Adipocyte (in vitro differentiated cells): ENCODE data around the gene DNTT.
"Not testable (repeated sequence)": the region's sequence is repeated elsewhere in the genome, so short reads cannot be mapped to it uniquely, and the experiment has no call there.

Experiments
- DNase-seq: peaks from one replicate; pipeline ENCODE4 v3.0.0-alpha.2; 2015; ENCODE audit warnings: low read depth
- H3K27me3 ChIP-seq: replicated peaks from 2 replicates; pipeline ENCODE4 v1.7.0; 2013; ENCODE audit warnings: mild to moderate bottlenecking, low read length, moderate library complexity; ENCODE audit not compliant: control insufficient read depth, insufficient read depth
- H3K36me3 ChIP-seq: 2 replicates; pipeline ENCODE4 v1.7.0; 2013; ENCODE audit warnings: low read length, mild to moderate bottlenecking, moderate library complexity; ENCODE audit not compliant: control insufficient read depth, insufficient read depth, severe bottlenecking
- H3K4me1 ChIP-seq: 2 replicates; pipeline ENCODE4 v1.7.0; 2013; ENCODE audit warnings: mild to moderate bottlenecking, low read length, moderate library complexity; ENCODE audit not compliant: control insufficient read depth, insufficient read depth
- H3K4me3 ChIP-seq: 2 replicates; pipeline ENCODE4 v1.7.0; 2013; ENCODE audit warnings: mild to moderate bottlenecking, low read length, moderate library complexity
- H3K9ac ChIP-seq: 2 replicates; pipeline ENCODE4 v1.7.0; 2013; ENCODE audit warnings: mild to moderate bottlenecking, low read length, moderate library complexity
- H3K9me3 ChIP-seq: 2 replicates; pipeline ENCODE4 v1.7.0; 2013; ENCODE audit warnings: mild to moderate bottlenecking, low read length, moderate library complexity; ENCODE audit not compliant: control insufficient read depth

The DNTT gene

DNA sequence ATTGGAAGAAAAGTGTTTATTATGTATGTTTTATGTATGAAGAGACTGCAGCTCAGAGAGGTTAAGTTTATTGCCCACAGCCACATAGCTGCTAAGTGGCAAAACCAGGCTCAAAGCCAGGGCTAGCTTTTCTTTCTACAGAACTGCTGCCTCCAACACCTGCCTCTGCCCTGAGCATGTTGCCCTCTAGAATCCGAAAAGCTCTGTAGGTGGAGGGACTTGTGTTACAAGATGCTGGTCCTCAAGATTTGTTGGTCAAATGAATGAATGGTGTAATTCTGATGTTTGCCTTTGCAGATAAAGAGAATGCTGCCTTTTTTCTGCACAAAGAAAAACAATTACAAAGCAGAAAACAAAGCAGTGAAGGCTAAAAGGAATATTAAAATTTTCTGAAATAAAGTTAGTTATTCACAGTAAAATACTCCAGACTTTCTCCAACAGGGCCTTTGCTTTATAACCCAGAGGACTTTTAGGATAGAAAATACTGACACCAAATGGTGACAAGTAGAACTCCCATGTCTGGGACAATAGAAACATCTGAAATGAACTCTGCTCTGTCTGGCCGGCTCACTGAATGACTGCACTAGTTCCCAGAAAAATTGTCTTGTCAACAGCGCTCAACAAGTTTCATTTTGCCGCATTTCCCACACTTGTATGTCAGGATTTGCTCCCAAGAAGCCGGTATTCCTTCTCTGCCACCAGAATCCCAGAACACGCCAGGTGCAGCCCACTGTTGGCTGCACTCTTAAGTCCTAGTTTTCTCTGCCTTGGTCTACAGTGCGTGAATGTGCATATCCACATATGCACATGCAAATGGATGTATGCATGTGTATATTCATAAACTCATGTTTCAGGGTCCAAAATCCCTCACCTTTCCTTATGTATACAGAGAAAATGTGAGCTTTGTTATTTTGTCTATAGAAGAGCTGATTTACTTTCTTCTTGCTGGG, 11.0 kb upstream of the DNTT start:
- Histone ChIP-seq H3K4me3 (peak overlapping the region; percentile 49), H3K9ac (peak overlapping the region; percentile 32)
- peak; percentile 74 for DNase-seq

DNA sequence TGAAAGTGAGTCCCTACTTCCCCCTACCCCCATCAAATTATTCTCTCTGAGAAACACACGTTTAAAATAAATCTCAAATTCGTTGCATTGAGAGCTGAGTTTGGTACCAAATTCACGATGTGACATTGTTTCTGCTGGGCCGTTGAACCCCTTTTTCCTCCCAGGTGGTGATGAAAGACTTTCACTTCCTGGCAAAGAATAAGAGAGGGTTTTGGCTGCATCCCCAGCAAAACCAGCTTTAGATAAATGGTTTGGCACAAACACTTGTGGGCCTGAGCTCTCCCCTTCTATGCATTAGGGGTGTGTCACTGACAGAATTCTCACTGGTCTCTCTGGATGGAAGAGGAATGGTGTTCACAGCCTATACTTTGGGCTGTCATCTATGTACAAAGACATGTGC, 8.8 kb upstream of the DNTT start:
- Histone ChIP-seq H3K36me3 (no peaks in the 10 kb centered on the region), H3K27me3 (peaks cover 36% of the 10 kb centered on the region), H3K9ac (no peak overlapping the region), H3K4me1 (peaks cover 6% of the 10 kb centered on the region), H3K4me3 (no peak overlapping the region), H3K9me3 (no peaks in the 10 kb centered on the region)
- no peak for DNase-seq

More for the DNA sequence above, 11.0 kb upstream of the DNTT start:
- no peaks in the 10 kb centered on the region for H3K36me3 ChIP-seq
- H3K9me3 ChIP-seq = no peaks in the 10 kb centered on the region
- H3K27me3 ChIP-seq = peaks cover 22% of the 10 kb centered on the region
- peaks cover 6% of the 10 kb centered on the region for H3K4me1 ChIP-seq

DNA sequence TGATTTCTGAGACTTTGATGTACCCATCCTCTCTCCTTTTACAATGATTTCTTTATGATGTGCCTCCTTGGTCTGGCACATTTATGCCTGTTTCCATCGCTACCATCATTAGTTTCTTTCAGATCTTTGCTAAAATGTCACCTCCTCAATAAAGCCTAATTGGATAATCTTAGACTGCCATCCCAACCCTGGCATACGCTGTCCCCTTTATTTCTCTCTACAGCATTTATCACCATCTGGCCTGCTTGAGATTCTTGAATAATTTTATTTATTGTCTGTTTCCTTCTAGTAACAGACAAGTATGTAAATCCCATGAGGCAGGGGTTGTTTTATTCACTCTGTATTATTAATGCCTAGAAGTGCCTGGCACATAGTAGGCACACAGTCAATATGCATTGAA, 6.7 kb upstream of the DNTT start:
- Histone ChIP-seq H3K9me3 (no peaks in the 10 kb centered on the region), H3K27me3 (peaks cover 50% of the 10 kb centered on the region), H3K4me3 (no peak overlapping the region), H3K4me1 (peaks cover 6% of the 10 kb centered on the region), H3K36me3 (no peaks in the 10 kb centered on the region), H3K9ac (no peak overlapping the region)
- DNase-seq = no peak

DNA sequence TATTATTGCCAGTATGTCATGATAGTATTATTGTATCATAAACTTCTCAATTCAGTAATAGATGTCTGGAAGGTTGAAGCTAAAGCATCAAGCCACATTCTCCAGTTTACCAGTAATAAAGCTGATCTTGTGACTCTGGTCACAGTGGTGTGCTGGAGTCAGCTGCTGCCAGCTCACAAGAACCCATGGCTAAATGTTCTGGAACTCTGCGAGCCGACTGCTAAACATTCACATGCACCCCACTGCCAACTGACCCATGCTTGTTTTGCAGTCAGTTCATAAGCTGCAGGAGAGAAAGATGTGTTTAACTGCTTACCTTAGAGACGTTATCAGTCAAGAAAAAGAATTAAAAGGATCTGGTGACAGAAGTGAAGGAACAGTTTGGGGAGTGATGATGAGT, 5.9 kb upstream of the DNTT start:
- DNase-seq = no peak
- no peaks in the 10 kb centered on the region for H3K9me3 ChIP-seq
- no peaks in the 10 kb centered on the region for H3K36me3 ChIP-seq
- peaks cover 6% of the 10 kb centered on the region for H3K4me1 ChIP-seq
- peaks cover 54% of the 10 kb centered on the region for H3K27me3 ChIP-seq
- H3K4me3 ChIP-seq = no peak overlapping the region
- no peak overlapping the region for H3K9ac ChIP-seq

DNA sequence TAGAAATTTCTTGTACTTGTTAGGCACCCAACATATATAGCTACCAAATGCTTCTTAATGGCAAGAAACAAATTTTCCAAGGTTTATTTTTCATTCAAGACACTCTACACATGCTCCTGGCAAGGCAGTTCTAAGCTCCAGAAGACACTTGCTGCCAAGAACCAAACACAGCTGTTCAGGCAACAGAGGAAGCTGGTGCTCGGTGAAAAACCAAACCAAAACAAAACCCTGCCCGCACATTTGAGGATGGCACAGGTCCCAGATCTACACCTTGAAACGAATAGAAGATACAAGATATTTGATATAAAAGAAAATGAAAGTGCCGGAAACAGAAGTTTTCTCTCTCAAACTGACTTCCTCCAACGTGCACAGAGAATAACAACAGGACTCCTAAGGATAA, 4.9 kb upstream of the DNTT start:
- H3K9ac ChIP-seq = no peak overlapping the region

DNA sequence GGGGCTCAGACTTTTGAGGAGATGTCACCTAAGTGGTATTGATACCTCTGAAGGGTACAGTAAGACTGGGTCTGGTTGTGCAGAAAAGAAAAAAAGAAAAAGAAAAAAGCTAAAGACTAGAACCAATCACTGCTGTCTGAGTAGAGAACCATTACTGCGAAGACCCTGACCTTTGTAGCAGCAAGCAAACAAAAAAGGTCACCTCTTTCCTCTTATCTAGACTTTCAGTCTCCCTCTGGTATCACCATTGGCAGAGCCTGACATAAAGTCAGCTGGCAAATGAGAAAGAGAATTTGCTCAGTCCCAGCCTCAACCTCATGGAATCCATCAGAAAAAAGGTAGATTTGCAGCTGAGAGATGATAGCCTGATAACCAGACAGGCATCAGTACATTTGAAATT, 2.6 kb upstream of the DNTT start:
- Histone ChIP-seq H3K36me3 (no peaks in the 10 kb centered on the region), H3K4me3 (no peak overlapping the region), H3K9ac (no peak overlapping the region), H3K27me3 (peaks cover 46% of the 10 kb centered on the region), H3K4me1 (no peaks in the 10 kb centered on the region), H3K9me3 (no peaks in the 10 kb centered on the region)
- DNase-seq = no peak

More for the DNA sequence above, 4.9 kb upstream of the DNTT start:
- no peak for DNase-seq
- H3K36me3 ChIP-seq = no peaks in the 10 kb centered on the region
- no peaks in the 10 kb centered on the region for H3K4me1 ChIP-seq
- H3K4me3 ChIP-seq = no peak overlapping the region
- no peaks in the 10 kb centered on the region for H3K9me3 ChIP-seq
- H3K27me3 ChIP-seq = peaks cover 53% of the 10 kb centered on the region

DNA sequence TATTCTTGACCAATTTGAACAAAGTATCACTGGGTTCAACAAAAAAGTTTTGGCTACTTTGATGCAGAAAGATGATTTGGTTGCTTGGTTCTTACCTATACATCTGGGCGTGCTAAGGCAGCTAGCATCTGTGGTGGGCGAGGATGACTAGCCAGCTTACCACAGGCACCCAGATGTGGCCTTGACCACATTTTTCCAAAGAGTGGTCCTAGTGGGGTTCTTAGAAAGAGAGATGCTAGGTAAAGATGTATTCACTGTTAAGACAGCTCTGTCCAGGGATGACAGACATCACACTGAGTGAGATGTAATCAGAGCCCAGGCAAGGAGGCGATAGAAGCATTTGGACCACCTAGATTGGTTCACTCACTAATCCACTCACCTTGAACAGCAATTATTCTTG, 785 bp downstream of the DNTT start:
- DNase-seq = no peak
- no peak overlapping the region for H3K9ac ChIP-seq
- H3K36me3 ChIP-seq = no peaks in the 10 kb centered on the region
- peaks cover 29% of the 10 kb centered on the region for H3K27me3 ChIP-seq
- no peaks in the 10 kb centered on the region for H3K9me3 ChIP-seq
- H3K4me1 ChIP-seq = no peaks in the 10 kb centered on the region
- no peak overlapping the region for H3K4me3 ChIP-seq

DNA sequence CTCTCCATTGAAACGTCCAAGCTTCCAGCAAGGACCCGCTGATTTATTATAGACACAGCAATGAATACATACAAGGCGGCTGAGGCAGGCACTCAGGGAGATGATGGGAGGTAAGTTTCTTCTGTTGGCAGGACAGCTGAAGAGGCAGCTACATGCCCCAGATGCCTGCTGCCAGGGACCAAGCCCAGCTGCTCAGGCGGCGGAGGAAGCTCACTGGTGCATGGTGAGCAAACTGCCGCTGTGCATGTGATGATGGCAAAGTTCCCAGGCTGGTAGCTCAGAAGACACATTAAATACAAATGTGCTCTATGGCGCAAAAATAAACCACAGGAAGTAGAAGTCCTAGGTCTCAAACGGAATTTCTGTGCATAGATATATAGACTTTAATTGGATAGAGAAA, 2.3 kb downstream of the DNTT start:
- no peaks in the 10 kb centered on the region for H3K4me1 ChIP-seq
- no peaks in the 10 kb centered on the region for H3K9me3 ChIP-seq
- H3K4me3 ChIP-seq = no peak overlapping the region
- DNase-seq = no peak
- H3K9ac ChIP-seq = no peak overlapping the region
- peaks cover 14% of the 10 kb centered on the region for H3K27me3 ChIP-seq
- no peaks in the 10 kb centered on the region for H3K36me3 ChIP-seq

DNA sequence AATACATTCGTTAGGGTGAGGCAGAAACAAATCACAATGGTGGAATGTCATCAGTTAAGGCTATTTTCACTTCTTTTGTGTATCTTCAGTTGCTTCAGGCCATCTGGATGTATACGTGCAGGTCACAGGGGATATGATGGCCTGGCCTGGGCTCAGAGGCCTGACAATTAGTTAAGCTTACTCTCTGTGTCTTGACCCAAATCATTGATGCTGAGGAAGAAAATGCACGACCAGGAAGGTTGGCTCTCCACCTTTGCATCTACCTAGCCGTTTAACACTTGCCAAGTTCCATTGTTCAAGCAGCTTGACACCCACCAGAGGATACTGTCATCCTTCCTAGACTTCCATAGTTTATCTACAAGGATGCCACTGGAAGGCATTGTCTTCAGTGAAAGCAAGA, 4.6 kb downstream of the DNTT start:
- not testable (repeated sequence) for DNase-seq

DNA sequence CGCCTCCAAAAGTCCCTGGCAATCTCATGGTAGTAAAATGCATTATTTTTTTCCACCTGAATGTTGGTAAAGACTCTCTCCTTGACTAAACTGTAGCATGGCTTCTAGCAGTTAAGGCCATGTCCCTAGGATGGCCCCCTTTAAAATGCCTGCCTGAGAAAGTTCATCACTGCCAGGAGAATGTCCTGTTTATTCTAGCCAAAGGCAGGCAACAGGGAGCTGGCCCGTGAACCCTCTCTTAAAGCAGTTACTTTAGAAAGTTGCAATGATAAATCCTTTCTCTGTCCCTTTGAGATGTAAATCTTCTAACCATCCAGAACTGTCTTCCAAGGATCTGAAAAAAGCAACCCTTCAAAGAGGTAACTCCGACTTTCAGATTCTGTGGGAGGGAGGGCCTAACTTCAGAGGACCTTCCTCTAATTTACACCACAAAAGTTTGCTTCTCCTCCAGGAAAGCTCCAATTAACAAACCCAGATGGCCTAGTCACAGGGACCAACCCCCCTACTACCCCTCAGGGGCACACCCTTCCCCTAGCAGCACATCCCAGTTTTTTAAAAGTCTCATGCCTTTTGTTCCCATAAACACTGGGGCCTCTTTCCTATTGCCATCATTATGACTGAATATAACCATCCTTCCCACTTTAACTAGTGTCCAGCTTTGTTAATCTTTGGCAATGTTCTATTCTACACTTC, 5.5 kb downstream of the DNTT start:
- Histone ChIP-seq H3K4me1 (no peaks in the 10 kb centered on the region), H3K27me3 (peaks cover 5% of the 10 kb centered on the region), H3K9me3 (no peaks in the 10 kb centered on the region), H3K4me3 (no peak overlapping the region), H3K9ac (no peak overlapping the region), H3K36me3 (no peaks in the 10 kb centered on the region)
- DNase-seq = no peak

More for the DNA sequence above, 4.6 kb downstream of the DNTT start:
- not testable (repeated sequence) for H3K9me3 ChIP-seq, H3K27me3 ChIP-seq, H3K9ac ChIP-seq, H3K36me3 ChIP-seq, H3K4me3 ChIP-seq, H3K4me1 ChIP-seq

DNA sequence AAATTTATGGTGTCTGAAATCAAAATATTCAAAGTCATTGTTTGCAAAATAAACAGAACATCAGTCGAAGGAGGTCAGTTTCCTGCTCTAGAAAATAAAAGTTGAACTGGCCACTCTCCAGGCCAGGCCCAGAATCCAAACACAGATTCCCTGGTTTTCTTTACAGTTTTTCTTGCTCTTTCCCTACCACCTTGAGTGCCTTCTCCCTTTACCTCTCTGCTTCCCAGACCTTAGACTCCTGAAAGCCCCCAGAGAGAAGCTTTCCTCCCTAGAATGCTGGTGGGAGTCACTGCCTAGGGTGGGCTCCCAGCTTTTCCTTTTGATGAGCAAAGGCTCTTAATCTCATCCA, 6.1 kb downstream of the DNTT start:
- Histone ChIP-seq H3K9me3 (no peaks in the 10 kb centered on the region), H3K27me3 (peaks cover 7% of the 10 kb centered on the region), H3K4me1 (no peaks in the 10 kb centered on the region), H3K4me3 (no peak overlapping the region), H3K36me3 (no peaks in the 10 kb centered on the region), H3K9ac (no peak overlapping the region)
- DNase-seq = no peak
